Stimulated activated CD8-positive, alpha-beta memory T cell treated with anti-CD3 and anti-CD28 coated beads, Interleukin-15, amount 100 ng/mL, for 24 hours (primary cell): ENCODE data around the gene NBAS.

ENCODE experiments used
- DNase-seq: peaks from one replicate; pipeline ENCODE4 v3.0.0-alpha.2; 2020; ENCODE audit warnings: low read depth

Gene NBAS

GRCh38 chr2:15303874-15304273, 257.3 kb downstream of the NBAS start:
- DNase-seq, result no peak

- DNase-seq, result no peak
Measured at GRCh38 chr2:15302154-15302553, 259.0 kb downstream of the NBAS start.

GRCh38 chr2:15300624-15301573, 260.2 kb downstream of the NBAS start:
- no peak for DNase-seq

GRCh38 chr2:15299904-15300520, 261.1 kb downstream of the NBAS start:
- no peak for DNase-seq

GRCh38 chr2:15298770-15299169, 262.4 kb downstream of the NBAS start:
- no peak for DNase-seq

- DNase-seq, result no peak
Measured at GRCh38 chr2:15293262-15293937, 267.7 kb downstream of the NBAS start.

- no peak for DNase-seq
Measured at GRCh38 chr2:15287447-15288184, 273.5 kb downstream of the NBAS start.

- DNase-seq, result no peak
Measured at GRCh38 chr2:15284614-15285013, 276.5 kb downstream of the NBAS start.

GRCh38 chr2:15281681-15282080, 279.5 kb downstream of the NBAS start:
- no peak for DNase-seq

- DNase-seq, result no peak
Measured at GRCh38 chr2:15279201-15279876, 281.8 kb downstream of the NBAS start.

- no peak for DNase-seq
Measured at GRCh38 chr2:15278296-15278695, 282.8 kb downstream of the NBAS start.

GRCh38 chr2:15275346-15275745, 285.8 kb downstream of the NBAS start:
- no peak for DNase-seq

GRCh38 chr2:15273452-15273851, 287.7 kb downstream of the NBAS start:
- no peak for DNase-seq

- DNase-seq, result no peak
Measured at GRCh38 chr2:15272942-15273341, 288.2 kb downstream of the NBAS start.

GRCh38 chr2:15271941-15272542, 289.1 kb downstream of the NBAS start:
- no peak for DNase-seq

- no peak for DNase-seq
Measured at GRCh38 chr2:15271276-15271675, 289.9 kb downstream of the NBAS start.

GRCh38 chr2:15269043-15269442, 292.1 kb downstream of the NBAS start:
- DNase-seq, result no peak

- DNase-seq, result no peak
Measured at GRCh38 chr2:15265889-15266288, 295.2 kb downstream of the NBAS start.

GRCh38 chr2:15263976-15264685, 297.0 kb downstream of the NBAS start:
- no peak for DNase-seq

GRCh38 chr2:15262792-15263191, 298.3 kb downstream of the NBAS start:
- DNase-seq, result no peak
